NCI-H82 treated with DMSO at 0.1 percent for 48 hours (cell line): ENCODE results near the gene EIPR1.
"Not testable (repeated sequence)": the region's sequence is repeated elsewhere in the genome, so short reads cannot be mapped to it uniquely, and the experiment has no call there.

Experiments
- DNase-seq: peaks from one replicate; lab custom pipeline; 2025; ENCODE audit not compliant: unreplicated experiment; lab: John Stamatoyannopoulos, UW

Gene EIPR1

DNA sequence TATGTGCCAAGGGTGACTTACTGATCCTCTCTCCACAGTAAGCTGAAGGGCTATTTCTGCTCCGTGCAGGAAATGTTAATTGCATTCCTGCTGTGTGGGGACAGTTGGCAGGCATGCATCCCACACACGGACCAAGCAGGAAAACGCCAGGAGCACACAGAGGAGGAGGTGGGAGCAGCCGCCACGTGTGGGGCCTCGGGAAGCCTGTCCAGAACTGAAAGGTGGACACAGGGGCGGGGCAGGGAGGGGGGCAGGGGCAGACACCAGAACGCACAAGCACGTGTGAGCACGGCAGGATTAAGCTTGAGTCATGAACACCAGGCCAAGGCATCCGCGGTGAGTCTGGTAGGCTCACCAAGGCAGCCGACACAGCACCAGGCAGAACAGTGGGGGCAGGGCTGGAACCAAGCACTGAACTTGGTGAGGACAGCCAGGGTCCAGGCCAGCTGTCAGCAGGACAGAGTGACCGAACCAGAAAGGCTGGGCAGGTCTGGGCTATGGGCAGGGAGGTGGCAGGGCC lies 177.1 kb downstream of the EIPR1 start:
- no peak for DNase-seq

DNA sequence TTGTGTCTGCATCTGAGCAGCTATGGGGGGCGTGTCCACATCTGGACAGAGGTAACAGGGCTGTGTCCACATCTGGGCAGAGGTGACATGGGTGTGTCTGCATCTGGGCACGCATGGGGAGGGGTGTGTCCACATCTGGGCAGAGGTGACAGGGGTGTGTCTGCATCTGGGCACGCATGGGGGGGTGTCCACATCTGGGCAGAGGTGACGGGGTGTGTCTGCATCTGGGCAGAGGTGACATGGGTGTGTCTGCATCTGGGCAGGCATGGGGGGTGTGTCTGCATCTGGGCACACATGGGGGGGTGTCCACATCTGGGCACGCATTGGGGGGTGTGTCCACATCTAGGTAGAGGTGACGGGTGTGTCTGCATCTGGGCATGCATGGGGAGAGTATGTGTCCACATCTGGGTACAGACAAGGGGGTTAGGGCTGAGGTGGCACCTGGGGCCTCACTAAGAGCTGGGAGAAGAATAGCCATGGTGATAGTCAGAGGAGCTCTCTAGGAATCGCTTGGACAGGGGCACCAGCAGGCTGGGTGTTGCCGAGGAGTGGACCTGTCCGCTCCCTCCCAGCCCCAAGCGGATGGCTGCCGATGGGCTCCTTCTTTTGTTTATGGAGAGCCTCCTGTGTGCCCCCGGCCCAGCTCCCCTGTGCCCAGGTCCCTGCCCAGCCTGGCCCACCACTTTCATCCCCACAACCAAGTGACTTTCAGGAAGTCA lies 177.8 kb downstream of the EIPR1 start:
- no peak for DNase-seq

- DNase-seq: not testable (repeated sequence)
These were observed 178.9 kb downstream of the EIPR1 start for GRCh38 chr2:3198671-3199192.

DNA sequence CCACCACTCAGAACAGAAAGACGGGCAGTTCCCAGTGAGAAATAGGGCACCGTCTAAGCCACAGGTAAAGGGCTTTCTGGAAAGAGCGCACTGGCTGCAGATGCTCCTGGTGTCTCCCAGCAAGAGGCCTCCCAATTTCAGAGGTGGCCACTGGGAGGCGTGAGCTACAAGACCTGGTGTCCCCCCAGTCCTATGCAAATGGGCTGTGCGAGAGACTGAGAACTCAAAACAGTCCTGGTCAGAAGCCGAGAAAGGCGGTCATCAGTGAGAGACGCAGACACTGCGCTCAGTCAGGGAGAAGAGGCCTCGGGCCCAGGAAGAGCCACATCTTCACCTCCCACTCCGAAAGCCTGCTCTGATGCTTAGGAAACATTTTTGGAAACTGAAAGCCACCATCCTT lies 179.5 kb downstream of the EIPR1 start:
- no peak for DNase-seq

- no peak for DNase-seq
These were observed 180.3 kb downstream of the EIPR1 start for GRCh38 chr2:3197308-3197707.

- DNase-seq: no peak
These were observed 180.9 kb downstream of the EIPR1 start for GRCh38 chr2:3196716-3197115.

DNA sequence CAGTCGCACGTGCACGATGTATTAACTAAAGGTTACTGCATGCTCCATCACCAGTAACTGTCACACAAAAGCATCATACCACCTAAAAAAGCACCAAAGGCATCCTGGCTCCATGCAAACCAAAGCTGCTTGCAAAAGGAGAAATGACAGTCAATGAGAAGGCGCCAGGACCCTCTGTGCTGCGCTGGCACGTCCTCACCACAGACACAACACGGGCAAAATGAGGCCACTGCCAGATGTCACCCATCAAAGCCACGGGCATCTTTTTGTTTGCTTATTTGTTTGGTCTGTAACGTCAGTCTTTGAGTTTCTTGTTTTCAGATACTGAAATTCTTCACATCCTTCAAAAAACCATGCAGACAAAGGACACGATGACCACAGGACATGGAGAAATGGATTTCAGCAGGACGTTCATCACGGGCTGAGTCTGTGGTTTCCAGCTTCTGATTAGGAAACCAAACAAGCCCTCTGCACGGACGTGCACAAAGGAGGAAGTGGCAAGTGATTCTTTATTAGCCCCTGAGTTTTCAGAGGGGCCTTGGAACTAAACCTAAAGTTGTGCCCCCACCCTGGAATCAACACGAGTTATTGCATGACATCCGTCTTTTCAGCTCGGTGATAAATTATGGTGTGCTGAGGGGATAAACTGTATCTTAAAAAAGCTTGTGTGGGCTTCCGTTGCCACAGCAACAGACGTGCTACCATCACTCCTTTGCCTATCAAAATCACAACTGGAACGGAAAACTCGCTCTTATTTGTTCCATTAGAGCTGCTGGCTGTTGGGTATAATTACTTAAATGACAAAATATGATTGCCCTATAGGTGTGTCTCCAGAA lies 181.8 kb downstream of the EIPR1 start:
- DNase-seq: no peak

DNA sequence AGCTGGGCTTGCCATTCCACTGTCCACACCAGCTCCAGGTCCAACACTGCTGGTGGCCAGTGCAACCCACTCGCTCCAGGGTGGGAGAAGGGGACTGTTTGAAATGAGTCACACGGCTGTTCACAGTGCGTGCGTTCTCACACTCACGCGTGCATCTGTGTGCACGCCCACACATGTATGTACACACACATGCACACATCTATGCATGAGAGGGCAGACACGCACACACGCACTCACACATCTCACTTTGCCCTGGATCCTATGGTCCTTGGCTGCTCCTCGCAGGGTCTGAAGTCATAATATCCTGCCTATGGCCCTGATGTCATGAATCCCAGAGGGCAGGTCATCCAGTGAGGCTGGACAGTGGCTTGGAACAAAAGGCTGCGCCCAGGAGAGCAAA lies 182.8 kb downstream of the EIPR1 start:
- DNase-seq: no peak

GRCh38 chr2:3193443-3194330 lies 183.9 kb downstream of the EIPR1 start:
- peak; percentile 49 for DNase-seq

GRCh38 chr2:3192920-3193319 lies 184.7 kb downstream of the EIPR1 start:
- no peak for DNase-seq

GRCh38 chr2:3192281-3192818 lies 185.3 kb downstream of the EIPR1 start:
- no peak for DNase-seq

DNA sequence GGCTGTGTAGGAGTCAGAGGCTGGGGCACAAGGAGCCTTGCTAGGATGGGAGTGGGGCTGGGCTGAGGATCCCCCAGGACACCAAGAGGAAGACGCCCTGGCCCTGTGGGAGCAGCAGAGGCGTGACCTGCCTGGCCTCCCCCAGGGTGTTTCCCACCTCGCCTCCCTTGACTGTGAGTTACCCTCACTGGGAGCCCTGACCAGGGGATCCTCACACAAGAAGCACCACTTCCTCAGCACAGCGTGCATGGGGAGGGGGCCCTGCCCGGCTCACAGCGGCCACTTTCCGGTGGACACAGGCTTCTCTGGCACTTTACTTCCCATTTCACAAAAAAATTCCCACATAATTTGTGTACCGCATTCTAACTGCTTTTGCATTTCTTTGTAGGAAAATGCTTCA lies 187.7 kb downstream of the EIPR1 start:
- DNase-seq: no peak

GRCh38 chr2:3189076-3189591 lies 188.5 kb downstream of the EIPR1 start:
- DNase-seq: no peak

GRCh38 chr2:3188405-3188946 lies 189.1 kb downstream of the EIPR1 start:
- no peak for DNase-seq

DNA sequence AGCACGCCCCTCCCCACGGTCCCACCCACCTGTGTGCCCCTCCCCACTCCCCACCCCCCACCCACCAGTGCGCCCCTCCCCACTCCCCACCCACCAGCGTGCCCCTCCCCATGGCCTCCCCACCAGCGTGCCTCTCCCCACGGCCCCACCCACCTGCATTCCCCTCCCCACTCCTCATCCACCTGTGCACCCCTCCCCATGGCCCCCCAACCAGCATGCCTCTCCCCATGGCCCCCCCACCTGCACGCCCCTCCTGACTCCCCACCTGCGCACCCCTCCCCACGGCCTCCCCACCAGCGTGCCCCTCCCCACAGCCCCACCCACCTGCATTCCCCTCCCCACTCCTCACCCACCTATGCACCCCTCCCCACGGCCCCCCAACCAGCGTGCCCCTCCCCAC lies 190.2 kb downstream of the EIPR1 start:
- no peak for DNase-seq

DNA sequence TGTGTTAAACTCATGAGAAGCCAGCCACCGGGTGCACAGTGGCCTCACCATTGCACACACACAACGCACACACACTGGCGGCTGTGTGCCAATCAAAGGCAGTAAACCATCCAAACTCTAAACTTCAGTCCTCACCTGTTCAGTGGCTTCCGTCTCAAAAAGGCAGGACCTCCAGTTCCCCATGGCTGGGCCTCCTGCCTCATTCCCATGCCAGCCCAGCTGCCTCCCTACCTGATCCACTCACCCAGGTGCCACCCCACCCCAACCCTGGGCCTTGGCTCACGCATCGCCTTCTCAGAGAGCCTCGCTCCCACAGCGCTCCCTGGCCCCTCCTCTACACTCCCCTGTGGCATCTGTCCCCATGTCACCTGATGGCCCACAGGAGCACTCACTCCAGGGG lies 190.9 kb downstream of the EIPR1 start:
- no peak for DNase-seq

DNA sequence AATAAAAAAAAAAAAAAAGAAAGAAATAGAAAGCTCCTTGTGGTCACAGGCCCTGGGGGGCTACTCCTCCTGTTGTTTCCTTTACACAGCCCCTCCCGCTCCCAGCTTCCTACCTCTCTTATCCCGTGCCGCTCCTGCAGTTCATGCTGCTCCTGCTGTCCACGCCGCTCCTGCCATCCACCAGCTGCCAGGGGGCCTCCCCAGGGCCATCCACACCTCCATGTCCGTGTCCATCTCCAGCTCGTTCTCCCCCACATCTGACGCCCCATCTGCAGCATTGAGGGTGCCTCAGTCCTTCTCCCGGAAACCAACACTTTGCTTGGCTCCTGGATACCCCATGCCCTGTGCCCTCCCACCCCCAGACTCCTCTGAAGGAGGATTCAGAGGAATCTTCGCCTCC lies 191.7 kb downstream of the EIPR1 start:
- no peak for DNase-seq

DNA sequence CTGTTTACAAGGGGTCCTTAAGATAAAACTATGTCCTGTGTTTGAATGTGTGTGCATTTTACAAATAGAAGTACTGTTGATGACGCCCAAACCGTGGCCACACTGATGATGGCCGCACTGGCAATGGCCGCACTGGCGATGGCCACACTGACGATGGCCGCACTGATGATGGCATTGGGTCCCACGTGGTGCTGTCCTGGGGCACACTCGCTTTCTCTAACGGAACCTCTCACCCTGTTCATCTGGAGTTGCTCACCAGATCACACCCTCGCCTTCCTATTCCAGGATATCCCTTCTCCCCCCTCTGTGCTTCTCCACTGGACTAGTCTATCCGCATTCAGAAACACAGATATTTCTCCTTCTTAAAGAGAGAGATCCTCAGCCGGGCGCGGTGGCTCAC lies 192.4 kb downstream of the EIPR1 start:
- DNase-seq: no peak

DNA sequence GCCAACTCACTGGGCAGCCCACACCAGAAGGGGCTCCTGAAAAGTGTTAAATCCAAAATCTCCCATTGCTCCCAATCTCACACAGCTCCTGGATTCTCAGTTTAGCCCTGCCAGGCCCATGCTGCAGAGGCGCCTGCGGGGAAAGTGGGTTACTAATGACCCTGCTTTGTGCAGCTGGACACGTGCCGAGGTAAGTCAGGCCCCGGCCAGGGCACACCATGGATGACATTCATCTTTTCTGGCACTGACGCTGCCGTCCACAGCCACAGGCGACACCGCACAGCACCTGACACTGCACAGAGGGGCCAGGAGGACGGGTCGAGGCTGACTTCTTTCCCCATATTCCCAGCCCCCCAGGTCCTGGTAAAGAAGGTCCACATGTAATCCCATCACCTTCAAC lies 193.5 kb downstream of the EIPR1 start:
- DNase-seq: no peak

- DNase-seq: no peak
These were observed 193.9 kb downstream of the EIPR1 start for GRCh38 chr2:3183766-3184165.
